GM18907 (cell line): Measurements from ENCODE around the gene SLC35A3.
"Not testable (repeated sequence)": the region's sequence is repeated elsewhere in the genome, so short reads cannot be mapped to it uniquely, and the experiment has no call there.

ENCODE experiments used
- ATAC-seq: cut with Tn5 transposase; IDR thresholded peaks from one replicate; pipeline ENCODE4 v1.9.1; 2021; ENCODE audit warnings: mild to moderate bottlenecking, moderate library complexity; ENCODE audit not compliant: unreplicated experiment

The SLC35A3 gene

GRCh38 chr1:100028765-100029164, 59.0 kb downstream of the SLC35A3 start:
- no peak for ATAC-seq

GRCh38 chr1:100034470-100034869, 64.7 kb downstream of the SLC35A3 start:
- ATAC-seq, result no peak

GRCh38 chr1:100035214-100035613, 65.4 kb downstream of the SLC35A3 start:
- no peak for ATAC-seq

DNA sequence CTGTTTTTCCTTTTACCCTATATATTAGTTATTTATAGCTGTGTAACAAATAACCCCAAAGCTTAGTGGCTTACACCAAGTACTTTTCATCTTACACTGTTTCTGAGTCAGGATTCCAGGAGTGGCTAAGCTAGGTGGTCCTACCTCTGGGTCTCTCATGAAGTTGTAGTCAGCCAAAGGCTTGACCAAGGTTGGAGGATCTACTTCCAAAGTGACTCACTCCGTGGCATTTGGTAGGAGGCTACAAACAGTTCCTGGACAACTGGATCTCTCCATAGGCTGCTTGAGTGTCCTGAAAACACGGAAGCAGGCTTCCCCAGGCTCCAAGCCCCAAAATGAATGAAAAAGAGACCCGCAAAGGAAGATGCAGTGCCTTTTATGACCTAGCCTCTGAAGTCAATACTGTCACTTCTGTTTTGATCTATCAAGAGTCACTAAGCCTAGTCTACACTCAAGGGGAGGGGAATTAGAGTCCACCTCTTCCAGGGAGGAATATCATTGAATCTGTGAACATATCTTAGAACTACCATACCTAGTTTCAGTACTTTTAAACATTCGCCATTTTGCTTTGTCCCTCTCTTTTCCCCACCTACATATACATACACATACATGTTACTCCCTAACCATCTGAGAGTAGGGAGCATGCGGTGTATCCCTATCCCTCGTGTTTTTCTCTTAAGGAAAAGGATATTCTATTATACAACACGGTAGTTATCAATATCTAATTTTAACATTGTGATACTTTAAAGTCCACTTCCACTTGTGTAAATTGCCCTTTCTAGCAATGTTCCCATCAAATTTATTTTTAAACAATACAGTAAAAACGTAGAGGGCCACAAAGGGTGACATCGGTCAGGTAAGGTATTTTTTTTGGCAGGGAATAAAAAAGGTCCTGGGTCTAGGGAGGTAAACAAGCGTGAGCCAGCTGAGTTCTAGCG, 67.2 kb downstream of the SLC35A3 start:
- ATAC-seq, result peak; percentile 1

DNA sequence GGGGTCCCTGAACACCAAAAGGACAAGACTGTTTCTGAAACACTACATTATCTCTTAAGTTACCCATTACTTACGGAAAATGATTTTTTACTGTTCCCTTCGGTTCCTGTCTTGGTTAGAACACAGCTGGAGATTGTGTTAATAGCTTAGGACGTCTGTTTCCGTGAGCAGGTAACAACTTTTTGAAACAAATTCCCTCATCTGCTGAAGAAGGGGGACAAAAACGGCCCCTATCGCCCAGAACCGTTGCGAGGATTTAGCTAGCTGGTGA, 67.8 kb downstream of the SLC35A3 start:
- no peak for ATAC-seq

DNA sequence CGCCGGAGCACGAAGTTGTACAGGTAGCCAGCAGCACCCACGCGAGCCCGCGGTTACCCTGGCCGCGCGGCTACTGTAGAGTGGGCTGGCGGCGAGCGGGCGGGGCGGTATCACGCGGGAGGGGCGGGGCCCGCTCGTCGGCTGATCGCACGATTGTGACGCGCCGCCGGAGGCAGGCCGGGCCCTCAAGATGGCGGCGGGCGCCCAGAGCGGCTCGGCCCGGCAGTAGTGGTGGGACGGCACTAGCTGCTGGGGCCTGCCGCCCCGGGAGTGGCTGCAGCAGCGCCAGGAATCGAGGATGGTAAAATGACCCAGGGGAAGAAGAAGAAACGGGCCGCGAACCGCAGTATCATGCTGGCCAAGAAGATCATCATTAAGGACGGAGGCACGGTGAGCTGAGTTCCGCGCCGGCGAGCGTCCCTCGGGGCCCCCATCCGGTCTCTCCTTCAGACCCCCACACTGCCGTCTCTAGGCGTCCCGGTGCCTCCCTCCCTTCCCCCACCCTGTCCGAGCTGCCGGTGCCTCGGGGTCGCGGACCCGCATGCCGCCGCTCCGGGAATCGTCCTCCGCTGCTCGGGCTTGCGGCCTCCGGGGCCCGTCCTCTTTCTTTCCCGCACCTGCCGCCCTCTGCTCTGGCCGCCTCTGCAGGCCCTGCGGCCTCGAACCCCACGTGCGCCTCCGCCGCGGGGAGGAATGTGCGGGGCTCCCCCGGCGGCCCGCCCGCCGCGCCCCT, 68.3 kb downstream of the SLC35A3 start:
- ATAC-seq, result peak; percentile 86

DNA sequence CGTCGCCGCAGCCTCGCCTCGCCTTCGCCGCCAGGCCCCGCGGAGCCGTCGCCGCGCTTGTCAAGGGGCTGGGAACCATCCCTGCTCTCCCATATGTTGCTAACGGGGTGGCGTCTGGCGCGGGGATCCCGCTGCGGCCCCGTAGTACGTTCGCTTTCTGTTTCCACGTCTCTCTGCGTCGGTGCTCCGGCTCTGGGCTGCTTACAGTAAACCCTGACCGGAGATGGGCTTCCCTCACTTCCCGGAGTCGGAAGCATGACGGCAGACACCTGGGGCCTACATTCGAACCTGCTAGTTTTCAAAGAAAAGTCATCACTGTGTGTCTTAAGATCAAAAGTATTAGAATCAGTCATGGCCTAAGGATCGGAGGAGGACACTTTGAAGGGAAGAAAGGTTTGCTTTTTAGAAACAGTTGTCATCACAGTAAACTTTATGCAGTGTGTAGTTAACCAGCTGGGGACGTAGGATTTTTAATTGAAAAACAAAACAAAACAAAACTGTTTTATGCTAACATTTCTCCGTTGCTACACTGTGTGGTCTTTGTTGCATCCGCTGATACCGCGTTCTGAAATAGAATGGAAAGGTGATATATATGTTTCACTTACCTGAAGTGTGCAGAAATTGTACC, 69.0 kb downstream of the SLC35A3 start:
- ATAC-seq, result peak; percentile 62

DNA sequence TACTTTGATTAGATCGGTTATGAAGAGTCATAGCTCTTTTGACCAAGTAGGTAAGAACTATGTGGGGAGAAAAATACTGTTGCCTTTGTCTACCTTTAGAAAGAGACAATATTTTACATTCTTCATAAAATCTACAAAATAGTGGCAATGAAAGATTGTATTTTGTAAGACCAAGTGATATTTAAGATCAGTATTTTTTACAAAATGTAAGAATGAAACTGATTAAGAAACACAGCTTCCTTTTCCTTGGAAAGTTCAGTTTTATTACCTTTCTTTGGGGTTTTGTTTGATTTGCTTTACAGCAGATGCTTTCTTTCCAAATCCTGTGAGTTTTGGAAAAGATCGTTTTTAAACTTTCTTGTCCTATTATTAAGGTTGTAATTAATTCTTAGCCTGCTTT, 69.8 kb downstream of the SLC35A3 start:
- no peak for ATAC-seq

- no peak for ATAC-seq
These were observed 75.4 kb downstream of the SLC35A3 start for GRCh38 chr1:100045206-100045605.

DNA sequence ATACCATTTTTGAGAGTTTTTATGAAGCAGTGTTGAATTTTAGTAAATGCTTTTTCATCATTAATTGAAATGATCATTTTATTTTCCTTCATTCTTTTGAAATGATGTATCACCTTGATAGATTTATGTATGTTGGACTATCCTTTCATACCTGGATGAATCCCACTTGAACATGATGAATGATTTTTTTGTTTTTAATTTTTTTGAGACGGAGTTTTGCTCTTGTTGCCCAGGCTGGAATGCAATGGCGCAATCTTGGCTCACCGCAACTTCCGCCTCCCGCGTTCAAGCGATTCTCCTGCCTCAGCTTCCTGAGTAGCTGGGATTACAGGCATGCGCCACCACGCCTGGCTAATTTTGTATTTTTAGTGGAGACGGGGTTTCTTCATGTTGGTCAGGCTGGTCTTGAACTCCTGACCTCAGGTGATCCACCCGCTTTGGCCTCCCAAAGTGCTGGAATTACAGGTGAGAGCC, 77.5 kb downstream of the SLC35A3 start:
- not testable (repeated sequence) for ATAC-seq

GRCh38 chr1:100050139-100050538, 80.3 kb downstream of the SLC35A3 start:
- ATAC-seq, result no peak

DNA sequence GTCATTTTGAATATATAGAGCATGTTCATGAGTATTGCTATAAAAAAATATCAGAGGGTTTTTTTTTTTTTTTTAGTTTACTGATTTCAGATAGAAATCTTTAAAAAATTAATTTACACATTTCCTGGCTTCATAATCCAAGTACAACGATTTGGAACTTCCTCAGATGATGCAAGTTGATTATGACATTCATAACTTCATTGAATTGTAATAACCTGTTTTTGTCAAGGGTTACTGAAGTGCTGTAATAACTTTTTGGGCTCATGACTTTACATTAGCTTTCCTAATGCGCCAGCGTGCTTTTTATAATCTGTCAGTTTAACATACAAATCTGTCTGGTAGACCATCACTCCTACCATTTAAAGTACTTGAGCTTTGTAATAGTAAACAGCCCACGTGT, 81.6 kb downstream of the SLC35A3 start:
- no peak for ATAC-seq

DNA sequence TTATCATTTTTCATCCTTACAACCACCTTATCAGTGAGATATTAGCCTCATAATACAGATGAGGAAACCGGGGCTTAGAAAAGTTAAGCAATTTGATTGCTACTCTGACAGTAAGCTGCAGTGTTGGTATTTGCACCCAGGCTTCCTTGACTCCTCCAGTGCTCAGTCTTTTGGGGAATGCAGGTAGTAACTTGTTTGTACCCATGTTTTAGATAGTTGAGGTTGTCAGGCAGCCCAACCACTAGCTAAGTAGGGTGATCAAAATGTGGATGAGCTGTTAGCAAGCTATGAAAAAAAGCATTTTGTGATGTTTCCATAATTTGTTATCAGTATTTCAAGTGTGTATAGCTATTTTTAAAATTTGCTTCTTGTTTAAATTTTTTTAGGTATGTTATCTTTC, 82.1 kb downstream of the SLC35A3 start:
- ATAC-seq, result no peak

- ATAC-seq, result peak; percentile 59
These were observed 83.3 kb downstream of the SLC35A3 start for GRCh38 chr1:100053119-100053518.

DNA sequence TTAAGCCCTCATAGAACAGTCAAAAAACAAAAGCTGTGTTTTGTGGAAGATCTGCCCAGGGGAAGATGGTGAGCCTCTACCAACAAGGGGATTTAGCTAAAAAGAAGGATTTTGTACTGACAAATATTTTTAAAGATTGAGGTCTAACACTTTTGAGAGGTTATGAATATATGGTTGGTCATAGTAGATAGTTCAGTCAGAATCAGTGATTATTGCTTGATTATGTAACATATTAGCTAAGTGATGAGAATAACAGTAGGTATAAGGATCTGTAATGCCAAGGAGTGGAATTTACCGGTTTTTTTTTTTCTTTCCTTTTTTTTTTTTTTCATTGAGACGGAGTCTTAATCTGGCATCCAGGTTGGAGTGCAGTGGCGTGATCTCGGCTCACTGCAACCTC, 83.9 kb downstream of the SLC35A3 start:
- ATAC-seq, result no peak

- ATAC-seq, result no peak
These were observed 91.9 kb downstream of the SLC35A3 start for GRCh38 chr1:100061681-100062080.

DNA sequence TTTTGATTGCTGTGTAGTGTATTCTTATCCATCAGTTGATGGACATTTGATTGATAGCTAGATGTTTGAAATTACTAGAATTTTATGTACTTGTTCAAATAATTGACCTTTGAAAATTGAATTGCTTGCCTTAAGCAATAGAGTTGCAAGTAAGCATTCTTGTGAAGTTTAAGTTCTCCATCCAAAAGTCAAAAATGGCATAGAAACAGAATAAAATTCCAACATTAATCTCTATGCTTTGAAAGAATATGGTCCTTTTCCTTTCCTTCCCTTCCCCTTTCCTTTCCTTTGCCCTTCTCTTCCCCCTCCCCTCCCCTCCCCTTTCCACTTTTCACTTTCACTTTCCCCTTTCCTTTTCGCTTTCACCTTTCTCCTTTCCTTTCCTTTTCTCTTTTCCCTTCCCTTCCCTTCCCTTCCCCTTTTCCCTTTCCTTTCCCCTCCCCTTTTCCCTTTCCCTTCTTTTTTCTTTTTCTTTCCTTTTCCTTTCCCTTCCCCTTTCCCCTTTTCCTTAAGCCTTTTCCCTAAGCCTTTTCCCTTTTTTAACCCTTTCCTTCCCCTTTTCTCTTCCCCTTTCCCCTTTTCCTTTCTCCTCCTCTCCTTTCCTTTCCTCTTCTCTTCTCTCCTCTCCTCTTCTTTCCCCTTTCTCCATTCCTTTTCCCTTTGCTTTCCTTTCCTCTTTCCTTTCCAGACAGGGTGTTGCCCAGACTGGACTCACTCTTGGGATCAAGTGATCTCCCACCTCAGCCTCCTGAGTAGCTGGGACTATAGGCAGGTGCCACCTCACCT, 95.6 kb downstream of the SLC35A3 start:
- ATAC-seq, result no peak

DNA sequence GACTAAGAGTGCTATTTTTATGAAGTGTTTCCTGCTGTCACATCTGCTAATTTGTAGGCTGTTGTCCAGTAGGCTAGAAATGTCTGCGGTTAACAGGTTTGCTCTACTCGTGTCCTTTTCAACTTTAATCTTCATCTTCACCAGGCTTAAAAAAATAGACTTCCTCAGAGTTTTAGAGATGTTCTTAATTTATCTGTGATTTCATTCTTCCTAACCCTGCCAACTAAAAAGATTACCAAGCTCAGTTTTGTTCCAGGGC, 96.1 kb downstream of the SLC35A3 start:
- ATAC-seq, result no peak

DNA sequence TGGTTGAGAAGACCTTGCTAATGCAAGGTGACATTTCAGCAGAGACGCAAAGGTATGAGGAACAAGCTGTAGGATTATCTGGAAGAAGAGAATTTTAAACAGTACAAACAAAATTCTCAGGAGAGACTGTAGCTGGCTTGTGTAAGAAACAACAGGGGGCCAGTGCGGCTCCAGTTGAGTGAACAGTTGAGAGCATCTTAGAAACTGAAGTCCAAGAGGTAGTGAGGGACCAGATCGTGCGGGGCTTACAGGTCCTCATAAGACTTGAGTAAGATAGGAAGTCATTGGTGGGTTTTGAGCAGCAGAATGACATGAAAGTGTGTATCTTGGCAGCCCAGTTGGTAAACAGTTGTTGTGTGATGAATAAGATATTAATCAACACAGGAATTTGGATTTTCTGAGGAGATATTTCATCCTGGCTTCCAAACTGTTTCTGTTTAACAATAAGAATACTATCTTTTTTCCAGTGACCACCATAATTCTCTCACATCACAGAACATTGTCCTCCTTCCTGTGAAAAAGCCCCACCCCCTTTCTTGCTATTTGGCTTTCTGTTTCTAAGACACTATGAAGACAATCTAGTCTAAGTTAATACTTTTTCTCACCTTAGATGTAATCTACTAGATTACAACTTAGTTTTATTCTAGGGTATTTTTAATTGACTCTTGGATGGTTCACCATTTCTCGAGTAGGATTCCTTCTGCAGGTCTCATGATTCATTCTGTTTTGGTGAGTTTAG, 100.6 kb downstream of the SLC35A3 start:
- no peak for ATAC-seq

DNA sequence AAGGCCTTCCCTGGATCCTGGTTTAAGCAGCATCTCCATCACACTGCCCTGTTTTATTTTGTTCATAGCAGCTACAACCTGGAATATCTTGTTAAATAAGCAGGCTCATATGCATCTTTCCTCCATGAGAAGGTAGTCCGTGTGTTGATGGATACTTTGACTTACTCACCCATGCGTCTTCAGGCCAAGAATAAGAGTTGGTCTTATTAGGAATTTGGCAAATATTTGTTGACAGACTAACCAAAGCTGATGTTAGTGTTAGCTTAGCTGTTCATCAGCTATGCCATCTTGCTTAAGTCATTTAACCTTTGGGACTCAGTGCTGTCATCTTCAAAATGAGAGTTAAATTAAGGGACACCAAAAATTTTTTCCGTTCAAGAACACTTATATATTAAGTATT, 103.7 kb downstream of the SLC35A3 start:
- no peak for ATAC-seq
